Measurements from ENCODE around the gene FLT3LG.

GRCh38 chr19:49507803-49508494, 33.9 kb downstream of the FLT3LG start:
- TF ChIP-seq ELF4 (IDR thresholded peaks at IDR 0.05) (no peak), FOXM1 (IDR thresholded peaks at IDR 0.05; ENCODE audit: borderline replicate concordance) (no peak), SP1 (IDR thresholded peaks at IDR 0.05) (no peak), NFRKB (IDR thresholded peaks at IDR 0.05) (no peak), FOXA1 (IDR thresholded peaks at IDR 0.05) (no peak), ARNT (IDR thresholded peaks at IDR 0.05) (no peak), PKNOX1 (IDR thresholded peaks at IDR 0.05) (no peak)

Measured in HEK293T (cell line).